NCI-H2227 treated with DMSO at 0.1 percent for 48 hours (cell line): ENCODE measurements around the gene OPA3.

ENCODE experiments used
- DNase-seq: peaks from one replicate; lab custom pipeline; 2025; lab: John Stamatoyannopoulos, UW

The OPA3 gene

DNA sequence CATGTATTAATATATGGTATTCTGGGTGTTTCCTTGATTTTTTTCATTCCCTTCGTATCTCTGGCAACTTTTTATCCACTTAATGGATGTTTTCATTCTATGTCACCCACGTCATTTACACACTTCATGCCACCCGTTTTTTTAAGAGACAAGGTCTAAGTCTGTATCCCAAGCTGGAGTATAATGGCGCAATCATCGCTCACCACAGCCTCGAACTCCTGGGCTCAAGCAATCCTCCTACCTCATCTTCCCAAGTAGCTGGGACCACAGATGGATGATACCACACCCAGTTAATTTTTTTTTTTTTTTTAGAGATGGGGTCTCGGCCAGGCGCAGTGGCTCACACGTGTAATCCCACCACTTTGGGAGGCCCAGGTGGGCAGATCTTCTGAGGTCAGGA is 80.7 kb downstream of the OPA3 start:
- no peak for DNase-seq

DNA sequence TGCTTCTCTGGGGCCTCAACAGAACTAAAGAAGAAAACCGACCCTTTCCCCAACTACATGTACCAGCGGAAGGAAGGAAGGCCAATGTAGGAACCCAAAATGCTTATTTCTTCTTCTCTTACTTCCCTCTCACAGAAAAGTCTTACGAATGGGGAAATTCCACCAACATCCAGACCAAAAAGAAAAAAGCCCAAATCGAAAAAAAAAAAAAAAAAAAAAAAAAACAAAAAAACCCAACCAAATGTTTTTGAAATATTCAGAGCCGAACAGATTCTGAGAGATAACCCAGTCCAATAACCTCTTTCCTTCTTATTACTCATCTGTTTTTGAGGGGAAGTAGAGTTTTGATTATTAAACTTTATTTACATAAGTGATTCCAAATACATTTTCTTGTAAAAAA is 82.5 kb downstream of the OPA3 start:
- DNase-seq, result no peak

DNA sequence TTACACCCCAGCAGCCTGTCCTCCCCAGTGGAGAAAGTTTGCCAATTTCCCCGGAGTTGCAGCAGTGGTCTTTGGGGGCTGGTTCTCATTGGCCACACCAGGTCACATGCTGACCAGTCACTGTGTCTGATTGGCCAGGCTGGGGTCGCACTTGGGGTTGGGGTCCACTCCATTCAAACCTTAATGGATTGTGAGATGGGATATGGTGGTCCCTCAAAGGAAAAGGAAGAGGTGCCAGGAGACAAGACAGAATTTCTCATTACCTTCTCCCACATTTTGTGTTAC is 82.9 kb downstream of the OPA3 start:
- DNase-seq, result no peak

DNA sequence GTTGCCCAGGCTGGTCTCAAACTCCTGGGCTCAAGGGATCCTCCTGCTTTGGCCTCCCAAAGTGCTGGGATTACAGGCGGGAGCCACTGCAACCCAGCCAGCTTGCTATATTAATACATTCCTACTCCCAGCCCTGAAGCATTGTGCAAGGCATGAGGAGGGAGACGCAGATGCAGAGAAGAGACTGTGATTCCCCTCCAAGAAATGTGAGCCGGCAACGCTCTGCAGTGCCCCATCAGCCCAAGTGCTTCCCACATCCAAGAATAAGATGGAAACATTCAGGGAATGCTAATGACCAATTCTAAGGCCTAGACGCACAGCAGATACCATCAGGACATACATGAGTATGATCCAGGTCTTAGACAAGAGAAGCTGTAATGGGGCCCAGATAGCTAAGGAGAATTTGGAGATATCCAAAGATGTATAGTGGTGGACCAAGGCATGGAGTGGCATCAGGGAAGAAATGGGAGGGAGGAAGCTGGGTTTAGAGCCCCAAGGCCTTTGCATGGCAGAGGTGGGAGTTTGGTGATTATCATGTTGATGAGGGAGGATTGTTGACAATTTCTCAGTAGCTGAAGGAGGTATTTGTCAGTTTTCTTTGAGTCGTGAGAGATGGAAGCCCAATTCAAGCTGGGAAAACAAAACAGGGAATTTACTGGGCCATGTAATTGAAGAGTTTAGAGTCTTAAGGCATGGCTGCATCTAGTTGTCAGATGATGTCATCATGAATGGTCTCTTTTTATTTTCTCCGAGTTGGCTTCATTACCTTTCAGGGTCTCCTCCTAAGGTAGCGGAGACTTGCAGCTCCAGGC is 83.5 kb downstream of the OPA3 start:
- no peak for DNase-seq

DNA sequence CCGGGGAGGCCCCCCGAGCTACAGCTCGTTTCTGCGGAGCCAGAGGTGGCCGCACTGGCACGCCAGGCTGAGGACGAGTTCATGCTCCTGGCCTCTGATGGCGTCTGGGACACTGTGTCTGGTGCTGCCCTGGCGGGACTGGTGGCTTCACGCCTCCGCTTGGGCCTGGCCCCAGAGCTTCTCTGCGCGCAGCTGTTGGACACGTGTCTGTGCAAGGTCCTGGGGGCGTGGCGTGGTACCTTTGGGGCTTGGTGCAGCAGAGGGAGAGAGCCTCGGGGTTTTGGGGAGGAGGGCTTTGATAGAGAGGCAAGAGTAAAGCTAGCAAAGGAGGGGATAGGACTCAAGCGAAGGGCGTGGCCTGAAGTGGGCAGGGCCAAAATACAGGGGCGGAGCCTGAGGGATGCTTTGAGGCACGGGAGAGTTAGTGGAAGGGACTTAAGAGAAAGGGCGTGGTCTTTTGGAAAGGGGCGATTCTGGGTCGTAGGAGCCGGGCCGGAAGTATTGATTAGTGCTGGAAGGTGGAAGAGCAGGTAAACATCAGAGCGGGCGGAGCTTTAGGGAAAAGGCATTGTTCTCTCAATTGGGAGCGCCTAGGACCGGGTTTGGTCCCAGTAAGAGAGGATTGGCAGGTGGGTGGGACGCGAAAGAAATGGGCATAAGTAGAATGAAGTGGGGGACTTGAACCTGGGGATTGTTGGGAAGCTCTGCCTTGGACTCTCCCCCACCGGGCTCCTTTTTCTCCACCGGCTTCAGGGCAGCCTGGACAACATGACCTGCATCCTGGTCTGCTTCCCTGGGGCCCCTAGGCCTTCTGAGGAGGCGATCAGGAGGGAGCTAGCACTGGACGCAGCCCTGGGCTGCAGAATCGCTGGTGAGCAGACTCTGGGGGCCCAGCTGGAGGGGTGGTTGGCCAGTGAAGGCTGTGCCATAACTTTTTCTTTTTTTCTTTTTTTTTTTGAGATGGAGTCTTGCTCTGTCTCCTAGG is 85.1 kb downstream of the OPA3 start:
- DNase-seq, result no peak

DNA sequence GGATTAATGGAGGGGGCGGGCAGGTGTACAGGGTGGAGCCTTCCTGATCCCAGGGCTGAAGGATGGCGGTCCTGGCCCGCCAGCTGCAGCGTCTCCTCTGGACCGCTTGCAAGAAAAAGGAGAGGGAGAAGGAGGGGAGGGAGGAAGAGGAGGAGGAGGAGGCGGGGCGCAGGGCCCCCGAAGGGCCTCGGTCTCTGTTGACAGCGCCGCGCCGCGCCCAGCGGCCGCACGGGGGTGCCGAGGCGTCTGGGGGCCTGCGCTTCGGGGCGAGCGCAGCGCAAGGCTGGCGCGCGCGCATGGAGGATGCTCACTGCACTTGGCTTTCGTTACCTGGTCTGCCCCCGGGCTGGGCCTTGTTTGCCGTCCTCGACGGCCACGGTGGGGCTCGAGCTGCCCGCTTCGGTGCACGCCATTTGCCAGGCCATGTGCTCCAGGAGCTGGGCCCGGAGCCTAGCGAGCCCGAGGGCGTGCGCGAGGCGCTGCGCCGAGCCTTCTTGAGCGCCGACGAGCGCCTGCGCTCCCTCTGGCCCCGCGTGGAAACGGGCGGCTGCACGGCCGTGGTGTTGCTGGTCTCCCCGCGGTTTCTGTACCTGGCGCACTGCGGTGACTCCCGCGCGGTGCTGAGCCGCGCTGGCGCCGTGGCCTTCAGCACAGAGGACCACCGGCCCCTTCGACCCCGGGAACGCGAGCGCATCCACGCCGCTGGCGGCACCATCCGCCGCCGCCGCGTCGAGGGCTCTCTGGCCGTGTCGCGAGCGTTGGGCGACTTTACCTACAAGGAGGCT is 86.0 kb downstream of the OPA3 start, which contains the start of gene PPM1N:
Gene PPM1N (plus strand): TSS at position 33 of the 785 bp plus-strand sequence. CDS start 30 bp downstream, at position 63.
- DNase-seq, result no peak

DNA sequence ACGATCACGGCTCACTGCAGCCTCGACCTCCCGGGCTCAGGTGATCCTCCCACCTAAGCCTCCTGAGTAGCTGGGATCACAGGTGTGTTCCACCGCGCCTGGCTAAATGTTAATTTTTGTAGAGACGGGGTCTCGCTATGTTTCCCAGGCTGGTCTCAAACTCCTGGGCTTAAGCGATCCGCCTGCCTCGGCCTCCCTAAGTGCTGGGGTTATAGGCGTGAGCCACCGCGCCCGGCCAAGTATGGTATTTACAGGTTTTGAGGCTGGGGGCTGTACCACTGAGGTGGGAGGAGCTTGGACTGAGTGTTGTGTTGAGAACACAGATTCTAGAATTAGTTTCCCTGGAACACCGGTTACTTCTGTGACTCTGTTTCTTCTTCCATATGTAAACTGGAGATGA is 86.8 kb downstream of the OPA3 start:
- DNase-seq, result no peak

DNA sequence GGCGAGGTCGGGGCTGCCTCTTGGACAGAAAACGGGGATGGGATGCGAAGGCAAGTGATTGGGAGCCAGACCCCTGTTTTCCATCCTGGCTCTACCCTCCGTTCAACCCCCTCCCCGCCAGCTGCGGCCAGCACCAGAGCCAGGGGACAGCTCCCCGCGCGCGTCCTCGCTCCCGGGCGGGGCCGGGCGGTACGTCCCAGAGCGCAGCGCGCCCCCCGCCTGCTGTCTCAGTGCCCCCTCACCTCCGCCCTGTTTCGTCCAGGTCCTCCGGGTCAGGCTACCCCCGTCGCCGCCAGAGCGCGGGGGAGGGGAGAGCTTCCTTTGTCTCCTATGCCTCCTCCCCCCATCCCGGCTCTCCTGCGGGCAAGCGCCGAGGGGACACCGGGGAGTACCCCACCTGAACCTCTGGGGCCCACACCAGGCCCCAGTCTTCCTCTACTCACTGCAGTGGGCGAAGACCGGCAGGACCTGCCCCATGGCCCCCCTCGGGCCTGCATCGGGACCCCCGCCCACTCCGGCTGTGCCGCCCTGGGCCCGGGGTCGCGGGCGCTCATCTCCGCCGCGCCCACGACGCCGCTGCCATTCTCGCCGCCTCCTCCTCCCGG is 88.2 kb downstream of the OPA3 start:
- DNase-seq, result no peak

DNA sequence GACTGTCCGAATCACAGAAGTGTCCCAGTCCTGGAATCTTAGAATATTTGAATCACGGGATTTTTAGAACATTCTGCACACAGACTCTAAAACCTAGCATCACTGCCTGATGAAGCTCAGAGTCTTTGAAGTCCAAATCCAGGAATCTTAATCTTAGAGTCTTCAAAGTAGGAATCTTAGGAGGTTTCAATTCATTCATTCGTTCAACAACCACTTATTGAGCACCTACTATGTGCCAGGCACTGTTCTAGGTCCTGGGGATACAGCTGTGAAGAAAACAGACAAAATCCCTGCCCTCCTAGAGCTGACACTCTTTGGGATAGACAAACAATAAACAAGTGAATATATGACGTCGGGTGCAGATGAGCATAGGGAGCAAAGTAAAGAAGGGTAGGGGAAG is 89.4 kb downstream of the OPA3 start:
- no peak for DNase-seq

DNA sequence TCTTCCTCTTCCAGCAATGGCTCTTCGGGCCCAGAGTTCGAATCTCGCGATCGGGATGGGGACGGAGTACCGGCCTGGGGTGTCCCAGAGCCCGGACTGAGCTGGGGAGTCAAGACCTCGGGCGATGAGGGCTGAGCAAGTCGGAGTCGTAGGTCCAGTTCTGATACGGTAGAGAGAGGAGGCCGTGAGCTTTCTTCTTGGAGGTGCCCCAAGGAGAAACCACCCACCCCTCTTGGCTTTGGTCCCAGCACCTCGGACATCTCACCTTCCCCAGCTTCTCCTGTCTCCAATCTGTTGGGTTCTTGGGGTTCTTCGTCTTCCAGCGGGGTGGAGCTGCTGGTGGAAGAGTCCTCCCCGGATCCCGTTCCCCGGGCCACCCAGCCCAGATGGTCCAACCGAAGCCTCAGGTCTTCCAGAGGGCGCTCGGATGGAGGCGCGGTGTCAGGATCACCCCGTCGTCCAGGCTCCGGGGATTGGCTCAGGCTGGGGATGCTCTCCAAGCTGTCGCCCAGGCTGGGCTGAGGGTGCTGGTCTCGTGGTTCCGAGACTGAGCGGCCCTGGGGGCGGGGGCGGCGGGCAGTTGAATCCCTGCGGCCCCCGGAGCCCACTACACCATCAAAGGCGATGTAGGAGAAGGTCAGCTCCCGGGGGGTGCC is 90.2 kb downstream of the OPA3 start:
- DNase-seq, result no peak

DNA sequence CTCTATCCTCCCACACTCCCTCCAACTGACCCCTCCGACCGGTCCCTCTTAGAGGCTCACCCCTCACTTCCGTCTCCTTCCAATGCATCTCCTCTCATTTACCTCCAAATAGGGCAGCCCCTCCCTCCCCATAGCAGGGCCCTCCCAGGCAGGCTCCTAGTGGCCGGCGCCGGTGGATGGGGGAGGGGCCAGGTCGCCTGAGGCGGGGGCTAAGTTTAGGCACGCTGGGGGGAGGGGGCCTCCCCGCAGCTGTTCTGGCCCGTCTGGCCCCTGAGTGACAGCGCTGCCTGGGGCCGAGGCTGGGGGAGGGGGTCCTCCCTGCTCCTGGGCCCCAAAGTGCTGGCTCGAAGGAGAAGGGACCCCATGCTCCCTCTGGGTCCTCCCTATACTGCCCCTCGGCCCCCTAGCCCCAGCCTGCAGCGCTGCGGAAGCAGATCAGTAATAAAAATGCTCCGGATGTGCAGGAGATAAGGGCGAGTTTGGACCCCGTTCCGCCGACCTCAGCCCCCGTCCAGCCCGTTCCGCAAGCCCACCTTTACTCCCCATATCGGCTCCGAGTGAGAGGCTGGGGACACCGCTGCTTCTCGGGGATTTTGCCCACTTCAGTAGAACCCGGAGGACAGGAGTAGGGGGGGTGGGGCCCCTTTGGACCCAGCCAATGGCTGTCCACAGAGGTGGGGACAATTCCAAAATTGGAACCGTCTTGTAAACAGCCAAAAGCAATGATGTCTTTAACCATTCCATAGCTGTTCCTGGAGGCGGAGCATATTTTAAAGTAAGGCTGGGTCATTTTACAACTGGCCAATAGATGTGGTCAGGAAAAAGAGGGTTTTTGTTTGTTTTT is 91.8 kb downstream of the OPA3 start:
- no peak for DNase-seq

DNA sequence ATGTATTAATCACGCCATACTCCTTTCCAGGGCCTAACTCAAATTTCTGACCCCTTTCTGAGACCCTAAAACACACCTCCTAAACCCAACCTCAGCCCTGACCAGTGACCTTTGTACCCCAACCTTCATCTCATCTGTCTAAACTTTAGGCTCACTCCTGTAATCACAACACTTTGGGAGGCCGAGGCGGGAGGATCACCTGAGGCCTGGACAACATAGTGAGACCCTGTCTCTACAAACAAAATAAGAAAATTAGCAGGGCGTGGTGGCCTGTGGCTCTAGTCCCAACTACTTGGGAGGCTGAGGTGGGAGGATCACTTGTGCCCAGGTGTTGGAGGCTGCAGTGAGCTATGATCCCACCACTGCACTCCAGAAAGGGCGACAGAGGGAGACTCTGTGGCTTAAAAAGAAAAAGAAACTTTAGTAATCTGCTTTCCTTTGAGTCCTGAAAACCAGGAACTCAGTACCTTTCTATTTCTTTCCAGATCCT is 92.4 kb downstream of the OPA3 start:
- DNase-seq, result no peak

DNA sequence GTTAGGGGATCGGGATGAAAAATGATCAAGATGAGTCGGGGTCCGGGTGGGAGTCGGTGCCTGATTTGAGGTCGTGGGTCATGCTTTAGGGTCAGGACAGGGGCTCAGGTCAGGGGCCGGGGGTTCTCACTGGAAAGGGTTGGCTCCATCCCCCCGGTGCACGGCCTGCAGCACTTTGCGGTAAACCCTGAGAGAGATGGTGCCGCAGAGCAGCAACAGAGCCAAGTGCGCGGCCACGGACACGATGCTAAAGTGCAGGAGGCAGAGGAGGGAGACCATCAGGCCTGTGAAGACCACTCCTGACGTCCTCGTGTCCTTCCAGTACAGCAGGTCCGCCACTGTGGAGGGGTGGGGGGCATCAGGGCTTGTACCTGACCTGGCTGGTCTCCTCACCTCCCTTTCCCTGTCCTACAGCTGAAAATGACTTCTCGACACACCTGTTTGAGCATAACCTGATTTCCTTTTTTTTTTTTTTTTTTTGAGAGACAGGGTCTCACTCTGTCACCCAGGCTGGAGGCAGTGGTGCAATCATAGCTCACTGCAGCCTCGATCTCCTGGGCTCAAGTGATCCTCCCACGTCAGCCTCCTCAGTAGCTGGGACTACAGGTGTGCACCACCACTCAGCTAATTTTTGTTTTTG is 95.3 kb downstream of the OPA3 start:
- no peak for DNase-seq

DNA sequence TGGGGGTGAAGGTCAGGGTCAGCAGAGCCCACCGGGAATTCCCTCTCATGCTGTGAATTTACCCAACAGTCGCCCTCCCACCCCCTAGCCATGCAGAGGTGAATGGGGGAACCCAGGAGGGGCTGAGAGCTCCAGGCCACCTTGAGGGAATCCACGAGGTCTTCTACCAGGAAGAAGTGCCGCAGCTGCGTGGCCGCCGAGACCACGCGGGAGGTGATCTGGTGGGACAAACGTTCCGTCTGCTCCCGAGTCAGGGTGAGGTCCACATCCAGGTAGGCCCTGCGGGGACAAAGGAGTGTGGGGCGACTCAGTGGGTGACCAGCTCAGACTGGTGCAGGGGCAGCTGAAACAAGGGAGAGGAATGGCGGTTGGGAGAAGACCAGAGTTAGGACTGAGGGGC is 95.9 kb downstream of the OPA3 start:
- no peak for DNase-seq

DNA sequence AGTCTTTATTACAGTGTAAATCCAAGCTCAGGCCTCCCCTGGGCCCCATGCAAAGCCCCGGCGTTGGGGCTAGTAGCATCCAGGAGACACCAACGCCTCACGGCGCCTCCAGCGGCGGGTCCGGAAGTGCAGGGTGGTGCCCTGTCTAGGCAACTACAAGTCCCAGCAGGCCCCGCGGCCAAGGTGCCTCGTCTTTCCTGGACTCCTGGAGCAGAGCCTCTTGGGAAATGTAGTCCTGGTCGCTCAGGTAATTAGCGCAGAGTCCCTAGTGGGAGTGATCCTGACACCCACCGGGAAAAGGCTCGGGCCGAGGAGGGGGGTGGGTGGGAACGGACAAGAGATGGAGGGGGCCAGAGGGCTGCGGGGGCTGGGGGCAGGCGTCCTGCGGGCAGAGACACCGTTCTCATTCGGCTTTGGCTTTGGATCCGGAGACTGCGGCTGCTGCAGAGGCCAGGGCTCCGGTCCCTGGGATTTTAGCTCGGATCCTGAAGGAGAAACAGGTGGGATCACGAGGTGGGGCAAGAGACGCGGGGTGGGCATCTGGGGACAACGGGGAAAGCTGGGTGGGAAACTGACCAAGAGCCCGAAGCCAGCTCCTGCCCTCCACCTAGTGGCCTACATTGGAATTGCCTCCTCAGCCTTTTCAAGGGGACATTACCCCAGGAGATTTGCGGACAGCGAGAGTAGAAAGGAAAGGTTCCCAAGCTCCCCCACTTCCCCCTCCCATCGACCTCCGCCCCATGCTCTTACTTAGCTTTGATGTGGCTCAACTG is 99.1 kb downstream of the OPA3 start:
- DNase-seq, result peak; percentile 83

DNA sequence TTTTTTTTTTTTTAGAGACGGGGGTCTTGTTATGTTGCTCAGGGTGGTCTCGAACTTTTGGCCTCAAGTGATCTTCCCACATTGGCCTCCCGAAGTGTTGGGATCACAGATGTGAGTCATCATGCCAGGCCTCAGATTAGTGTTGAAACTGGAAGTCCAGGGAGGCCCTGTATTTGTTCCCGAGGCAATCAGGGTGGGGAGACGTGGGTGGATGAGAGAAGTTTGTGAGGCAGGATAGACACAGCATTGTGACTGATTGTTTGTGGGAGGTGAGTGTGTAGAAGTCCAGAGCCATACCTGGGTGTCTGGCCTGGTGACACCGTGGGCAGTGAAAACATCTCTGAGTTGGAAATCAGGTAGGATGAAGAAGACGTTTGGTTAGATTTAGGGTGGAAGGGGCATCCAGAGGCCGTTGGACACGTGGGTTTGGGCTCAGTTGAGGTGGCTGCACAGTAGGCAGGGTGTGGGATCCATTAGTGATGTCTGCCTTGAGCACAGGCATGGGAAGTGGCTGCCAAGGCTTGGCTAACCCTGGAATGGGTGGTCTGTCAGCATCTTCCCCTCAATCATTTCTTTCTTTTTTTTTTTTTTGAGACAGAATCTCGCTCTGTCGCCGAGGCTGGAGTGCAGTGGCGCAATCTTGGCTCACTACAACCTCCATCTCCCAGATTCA is 100.2 kb downstream of the OPA3 start:
- DNase-seq, result no peak

DNA sequence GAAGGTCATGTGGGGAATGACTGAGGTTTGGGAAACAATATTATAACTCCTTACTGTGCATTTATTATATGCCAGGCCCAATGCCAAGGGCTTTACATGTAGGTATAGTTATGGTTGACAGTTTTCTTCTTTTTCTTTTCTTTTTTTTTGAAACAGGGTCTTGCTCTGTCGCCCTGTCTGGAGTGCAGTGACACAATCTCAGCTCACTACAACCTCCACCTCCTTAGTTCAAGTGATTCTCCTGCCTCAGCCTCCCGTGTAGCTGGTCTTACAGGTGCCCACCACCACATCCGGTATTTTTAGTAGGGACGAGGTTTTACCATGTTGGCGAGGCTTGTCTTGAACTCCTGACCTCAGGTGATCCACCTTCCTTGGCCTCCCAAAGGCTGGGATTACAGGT is 101.6 kb downstream of the OPA3 start:
- DNase-seq, result no peak

DNA sequence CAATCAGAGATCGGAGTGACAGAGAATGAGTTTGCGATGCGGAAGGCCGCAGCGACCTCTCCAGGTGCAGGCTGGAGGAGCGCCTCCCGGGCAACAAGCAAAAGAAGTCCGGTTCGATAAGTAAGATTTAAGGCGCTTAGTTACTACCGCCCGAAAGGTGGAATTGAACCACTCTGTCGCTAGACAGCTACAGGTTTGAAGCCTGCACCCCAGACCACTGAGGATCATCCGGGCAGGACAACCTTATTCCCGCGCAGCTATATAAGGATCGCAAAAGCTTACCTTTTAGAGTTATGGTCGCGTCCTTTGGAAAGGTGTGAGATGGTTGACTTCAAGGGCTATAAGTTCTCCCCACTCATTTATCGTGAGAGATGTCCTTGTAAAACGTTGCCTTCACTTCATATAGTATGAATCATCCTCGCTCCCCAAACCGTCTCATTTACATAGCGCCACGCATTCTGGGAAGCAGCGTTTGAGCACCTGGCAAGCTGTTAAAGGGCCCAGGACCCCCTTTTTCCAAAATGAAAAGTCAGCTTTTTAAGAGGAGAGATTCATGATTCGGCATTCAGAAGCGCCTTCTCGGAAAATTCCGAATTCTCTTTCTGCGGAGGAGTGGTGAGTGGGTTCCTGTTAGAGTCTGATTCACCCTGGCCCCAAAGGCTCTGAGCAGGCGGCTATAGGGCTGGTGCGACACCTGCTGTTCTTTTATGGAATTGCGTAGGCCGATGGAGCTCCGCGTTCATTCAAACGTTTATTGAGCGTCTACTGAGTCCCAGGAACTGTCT is 106.0 kb downstream of the OPA3 start:
- DNase-seq, result peak; percentile 88
